K562 (cell line): ENCODE results near the gene OR4D9. TPM values are rescaled to one million over a fixed set of nuclear protein-coding genes. Genes with fewer than 3 reads are reported as not detected.

ENCODE experiments used
- FOXM1 ChIP-seq, 2 experiments: fragments of 450-650 bp in 1 of 2; sonication (generic) in 1 of 2; formaldehyde crosslinking in 1 of 2; IDR thresholded peaks; 2 replicates each; pipeline versions ENCODE4 v1.6.1 to v1.9.0; 2017 to 2022; ENCODE audit warnings: low read depth in 2 of 2, mild to moderate bottlenecking in 2 of 2, missing genetic modification reagents in 1 of 2, moderate library complexity in 1 of 2
- GABPA ChIP-seq: fragments of 200-800 bp; sonication (Bioruptor generic); conservative IDR thresholded peaks from 2 replicates; pipeline ENCODE4 v1.6.1; 2016; ENCODE audit warnings: low read depth, missing genetic modification characterization, missing compliant biosample characterization
- HDAC3 ChIP-seq: fragments of 450-650 bp; IDR thresholded peaks from 2 replicates; pipeline ENCODE4 v1.6.1; 2018; ENCODE audit warnings: borderline replicate concordance, mild to moderate bottlenecking, moderate library complexity; ENCODE audit not compliant: partially characterized antibody
- HINFP ChIP-seq: fragments of 450-650 bp; conservative IDR thresholded peaks from 2 replicates; pipeline ENCODE4 v1.6.1; 2016; ENCODE audit warnings: missing genetic modification characterization, low read depth, mild to moderate bottlenecking, control low read depth, missing compliant biosample characterization
- HLTF ChIP-seq: fragments of 450-650 bp; IDR thresholded peaks from 2 replicates; pipeline ENCODE4 v1.6.1; 2016
- KDM5B ChIP-seq: fragments of 200-600 bp; sonication (generic); IDR thresholded peaks from 2 replicates; pipeline ENCODE4 v1.6.1; 2012; ENCODE audit warnings: low read depth, mild to moderate bottlenecking, moderate library complexity, low read length, control low read depth, inconsistent platforms; ENCODE audit not compliant: insufficient replicate concordance
- MTA3 ChIP-seq: fragments of 450-650 bp; formaldehyde crosslinking; IDR thresholded peaks from 2 replicates; pipeline ENCODE4 v1.6.1; 2017; ENCODE audit warnings: mild to moderate bottlenecking, borderline replicate concordance
- NFIC ChIP-seq: fragments of 450-650 bp; IDR thresholded peaks from 2 replicates; pipeline ENCODE4 v1.6.1; 2017; ENCODE audit warnings: mild to moderate bottlenecking, inconsistent platforms
- RBM34 ChIP-seq: fragments of 200-400 bp; formaldehyde crosslinking; IDR thresholded peaks from 2 replicates; pipeline ENCODE4 v1.6.1; 2018; ENCODE audit warnings: low read length, borderline replicate concordance; ENCODE audit not compliant: insufficient read depth
- SMAD4 ChIP-seq: fragments of 250-450 bp; sonication (Bioruptor Pico); conservative IDR thresholded peaks from 2 replicates; pipeline ENCODE4 v1.8.0; 2021; ENCODE audit warnings: inconsistent platforms, mild to moderate bottlenecking, moderate library complexity
- SMARCE1 ChIP-seq: fragments of 450-650 bp; IDR thresholded peaks from 2 replicates; pipeline ENCODE4 v1.7.1; 2016; ENCODE audit warnings: mild to moderate bottlenecking
- TAF9B ChIP-seq: fragments of 450-650 bp; IDR thresholded peaks from 2 replicates; pipeline ENCODE4 v1.6.1; 2018; ENCODE audit warnings: mild to moderate bottlenecking; ENCODE audit not compliant: partially characterized antibody
- ZNF24 ChIP-seq: fragments of 450-650 bp; IDR thresholded peaks from 2 replicates; pipeline ENCODE4 v1.6.1; 2016
- ZNF583 ChIP-seq: fragments of 250-450 bp; sonication (Bioruptor Pico); IDR thresholded peaks from 2 replicates; pipeline ENCODE4 v1.4.0; 2020
- ZNF639 ChIP-seq, 2 experiments: fragments of 200-800 bp in 1 of 2; sonication (Bioruptor generic) in 1 of 2; sonication (generic) in 1 of 2; formaldehyde crosslinking in 1 of 2; IDR thresholded peaks in 1 of 2; conservative IDR thresholded peaks in 1 of 2; 2 replicates each; pipeline versions ENCODE4 v1.5.0 to v1.6.1; 2016 to 2020; ENCODE audit warnings: missing compliant biosample characterization in 1 of 2, missing genetic modification characterization in 1 of 2, missing genetic modification reagents in 1 of 2
- polyA plus RNA-seq, 8 experiments: library from polyadenylated mRNA; depleted of rRNA in 4 of 8; stranded (reverse) in 5 of 8; unstranded in 3 of 8; fragments of >200 nt; fragmentation: Nextera tagmentation in 2 of 8; fragmentation: Illumina TruSeq in 1 of 8; extraction: Ambion mirVana in 2 of 8; extraction: Trizol in 1 of 8; gene quantifications; 2 replicates each; pipeline versions ENCODE4 v1.2.1 to v1.2.3, GENCODE V29; 2011 to 2014; ENCODE audit warnings: inconsistent platforms in 1 of 8, missing spikeins in 1 of 8
- total RNA-seq, 7 experiments: library from RNA; depleted of rRNA in 6 of 7; stranded (reverse); fragments of >200 nt in 6 of 7; fragmentation: Illumina TruSeq in 2 of 7; extraction: Trizol in 2 of 7; gene quantifications; 2 replicates each; pipeline versions ENCODE4 v1.2.1 to v1.2.3, GENCODE V29; 2011 to 2021; ENCODE audit warnings: low replicate concordance in 1 of 7
- TF ChIP-seq, protein P1 (sequence below): fragments of 250-450 bp; sonication (Bioruptor Pico); IDR thresholded peaks from 2 replicates; pipeline ENCODE4 v1.5.0; 2021
- TF ChIP-seq, protein P2 (sequence below): fragments of 250-450 bp; sonication (Bioruptor Pico); IDR thresholded peaks from 2 replicates; pipeline ENCODE4 v1.4.0; 2020; ENCODE audit warnings: mild to moderate bottlenecking, moderate library complexity, borderline replicate concordance

OR4D9 gene
- total and polyA plus RNA-seq, 9 of the 15 experiments (the other 6 are each of a cell fraction or from before 2014, with no cell fraction given), result not detected

DNA sequence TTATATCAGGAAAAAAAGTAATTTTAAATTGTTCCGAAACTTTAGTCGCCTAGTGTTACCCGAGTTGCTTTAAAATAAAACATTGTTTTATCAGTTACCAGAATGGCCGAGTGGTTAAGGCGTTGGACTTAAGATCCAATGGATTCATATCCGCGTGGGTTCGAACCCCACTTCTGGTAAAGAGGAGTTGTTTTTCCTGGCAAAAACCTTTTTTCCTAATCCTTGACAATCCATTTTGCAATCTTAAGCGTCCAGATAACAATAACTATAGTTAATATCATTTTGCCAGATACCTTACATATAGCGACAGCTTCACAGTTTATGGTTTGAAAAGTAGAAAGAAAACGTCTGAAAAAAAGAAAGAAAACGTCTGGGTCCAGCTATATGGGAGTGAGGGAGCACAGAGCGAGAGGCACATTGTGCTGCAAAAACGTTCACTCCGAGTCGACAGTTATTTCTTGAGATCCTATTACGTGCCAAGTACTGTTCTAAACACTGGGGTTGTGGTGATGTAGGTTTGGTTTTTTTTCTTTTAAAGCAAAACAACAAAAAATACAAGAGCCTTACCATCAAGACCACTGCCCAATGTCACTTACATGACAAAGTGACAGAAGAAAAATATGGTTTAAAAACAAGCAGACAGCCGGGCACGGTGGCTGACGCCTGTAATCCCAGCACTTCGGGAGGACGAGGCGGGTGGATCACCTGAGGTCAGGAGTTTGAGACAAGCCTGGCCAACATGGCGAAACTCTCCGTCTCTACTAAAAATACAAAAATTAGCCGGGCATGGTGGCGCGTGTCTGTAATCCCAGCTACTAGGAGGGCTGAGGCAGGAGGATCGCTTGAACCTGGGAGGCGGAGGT is 40.6 kb downstream of the OR4D9 start (continued):
- TF ChIP-seq, protein P1, sequence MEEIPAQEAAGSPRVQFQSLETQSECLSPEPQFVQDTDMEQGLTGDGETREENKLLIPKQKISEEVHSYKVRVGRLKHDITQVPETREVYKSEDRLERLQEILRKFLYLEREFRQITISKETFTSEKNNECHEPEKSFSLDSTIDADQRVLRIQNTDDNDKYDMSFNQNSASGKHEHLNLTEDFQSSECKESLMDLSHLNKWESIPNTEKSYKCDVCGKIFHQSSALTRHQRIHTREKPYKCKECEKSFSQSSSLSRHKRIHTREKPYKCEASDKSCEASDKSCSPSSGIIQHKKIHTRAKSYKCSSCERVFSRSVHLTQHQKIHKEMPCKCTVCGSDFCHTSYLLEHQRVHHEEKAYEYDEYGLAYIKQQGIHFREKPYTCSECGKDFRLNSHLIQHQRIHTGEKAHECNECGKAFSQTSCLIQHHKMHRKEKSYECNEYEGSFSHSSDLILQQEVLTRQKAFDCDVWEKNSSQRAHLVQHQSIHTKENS (CRISPR knock-in tag), result 0 out of 2 replicates have a peak, but pooled peaks have one; percentile 40
- TF ChIP-seq SMAD4 (0 out of 2 replicates have a peak, but pooled peaks have one; percentile 25), ZNF639 (CRISPR knock-in tag; conservative IDR thresholded peaks at IDR 0.05 in 1 of 2, IDR thresholded peaks at IDR 0.05 in 1 of 2) (peak in 1 of 2 experiments; percentile 6; a peak in 1 of 4 replicates), RBM34 (no peak), FOXM1 (IDR thresholded peaks at IDR 0.05; ENCODE audit: low read depth) (no peak), FOXM1 (CRISPR knock-in tag; IDR thresholded peaks at IDR 0.05; ENCODE audit: low read depth) (no peak), KDM5B (no peak), HLTF (no peak), ZNF583 (CRISPR knock-in tag) (no peak), SMARCE1 (peak; percentile 31; the same call in 1 of the 2 replicates), TAF9B (peak; percentile 41), HDAC3 (peak; percentile 56), MTA3 (no peak), GABPA (tag) (0 out of 2 replicates have a peak, but pooled peaks have one; percentile 27), ZNF24 (no peak), HINFP (no peak), NFIC (peak; percentile 43)
- TF ChIP-seq, protein P2, sequence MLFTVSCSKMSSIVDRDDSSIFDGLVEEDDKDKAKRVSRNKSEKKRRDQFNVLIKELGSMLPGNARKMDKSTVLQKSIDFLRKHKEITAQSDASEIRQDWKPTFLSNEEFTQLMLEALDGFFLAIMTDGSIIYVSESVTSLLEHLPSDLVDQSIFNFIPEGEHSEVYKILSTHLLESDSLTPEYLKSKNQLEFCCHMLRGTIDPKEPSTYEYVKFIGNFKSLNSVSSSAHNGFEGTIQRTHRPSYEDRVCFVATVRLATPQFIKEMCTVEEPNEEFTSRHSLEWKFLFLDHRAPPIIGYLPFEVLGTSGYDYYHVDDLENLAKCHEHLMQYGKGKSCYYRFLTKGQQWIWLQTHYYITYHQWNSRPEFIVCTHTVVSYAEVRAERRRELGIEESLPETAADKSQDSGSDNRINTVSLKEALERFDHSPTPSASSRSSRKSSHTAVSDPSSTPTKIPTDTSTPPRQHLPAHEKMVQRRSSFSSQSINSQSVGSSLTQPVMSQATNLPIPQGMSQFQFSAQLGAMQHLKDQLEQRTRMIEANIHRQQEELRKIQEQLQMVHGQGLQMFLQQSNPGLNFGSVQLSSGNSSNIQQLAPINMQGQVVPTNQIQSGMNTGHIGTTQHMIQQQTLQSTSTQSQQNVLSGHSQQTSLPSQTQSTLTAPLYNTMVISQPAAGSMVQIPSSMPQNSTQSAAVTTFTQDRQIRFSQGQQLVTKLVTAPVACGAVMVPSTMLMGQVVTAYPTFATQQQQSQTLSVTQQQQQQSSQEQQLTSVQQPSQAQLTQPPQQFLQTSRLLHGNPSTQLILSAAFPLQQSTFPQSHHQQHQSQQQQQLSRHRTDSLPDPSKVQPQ (CRISPR knock-in tag), result no peak
